ENCODE results near the gene TLR10. TPM values are rescaled to one million over a fixed set of nuclear protein-coding genes. Genes with fewer than 3 reads are reported as not detected.
A peak's percentile ranks its signal among the peaks of the same experiment; 100 is the strongest.

The TLR10 gene
- total RNA-seq, 2 experiments from 2014 or later, result 27.4 to 34.5 TPM

DNA sequence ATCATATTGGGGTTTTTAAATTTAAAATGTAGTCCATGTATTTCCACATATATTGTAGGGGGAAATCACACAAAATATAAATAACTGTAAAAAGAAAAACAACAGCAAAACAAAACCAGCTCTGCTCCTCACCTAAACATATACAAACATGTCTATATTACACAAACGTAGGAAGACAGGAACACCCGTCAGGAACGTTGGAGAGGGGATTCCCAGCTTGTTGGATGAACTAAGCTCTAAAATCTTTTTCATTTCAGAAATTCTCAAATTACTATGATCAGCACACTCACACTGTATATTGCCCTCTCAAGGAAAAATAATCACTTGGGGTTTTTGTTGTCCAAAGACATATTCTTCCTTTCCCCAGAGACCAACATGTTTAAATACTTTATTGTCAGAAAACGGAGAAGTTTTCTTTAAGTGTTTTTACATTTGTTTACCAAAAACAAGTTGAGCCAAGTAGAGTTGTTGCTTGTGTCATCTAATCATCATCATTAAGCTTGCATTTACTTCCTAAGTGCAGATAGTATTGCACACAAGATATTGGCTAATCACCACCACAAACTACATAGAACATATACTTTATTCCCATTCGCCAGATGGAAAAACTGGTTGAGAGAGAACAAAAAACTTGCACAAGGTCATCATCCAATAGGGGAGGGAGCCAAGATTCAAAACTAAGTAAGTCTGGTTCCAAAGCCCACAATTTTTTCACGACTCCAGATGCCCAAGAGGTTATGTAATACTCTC is 2.4 kb upstream of the TLR10 start:
- Histone ChIP-seq H3K79me2 (ENCODE audit: insufficient read depth, low read depth, low read length) (peaks cover 25% of the 10 kb centered on the region), H3K36me3 (ENCODE audit: insufficient read depth, low read length) (no peaks in the 10 kb centered on the region; the same call in 1 of the 2 replicates), H3K9me2 (ENCODE audit: insufficient read depth, low read length) (no peaks in the 10 kb centered on the region), H2AFZ (ENCODE audit: low read length) (peak overlapping the region; percentile 15; the same call in 1 of the 2 replicates), H3K27ac (ENCODE audit: low read depth, low read length, poor library complexity, severe bottlenecking) (no peak overlapping the region), H4K20me1 (ENCODE audit: insufficient read depth, low read length) (no peaks in the 10 kb centered on the region), H3K4me1 (ENCODE audit: insufficient read depth, low read length, poor library complexity, severe bottlenecking) (peaks cover 26% of the 10 kb centered on the region), H3K9me3 (ENCODE audit: low read length) (peaks cover 16% of the 10 kb centered on the region; the same call in 1 of the 2 replicates), H3K4me3 (ENCODE audit: low read depth, low read length, poor library complexity, severe bottlenecking) (no peak overlapping the region), H3K4me2 (ENCODE audit: low read length) (no peak overlapping the region)
- intact Hi-C loops (cut with micrococcal nuclease; ENCODE audit: unreplicated experiment), result loop anchor here (10.0 kb wide), 1 partner anchor 350 kb away; no protein-coding TSS in a partner anchor
- DNase-seq (ENCODE audit: low spot score), result no peak
- no TSS peak for BruUV-seq (replicated peaks)
- POLR2A ChIA-PET, result interaction anchor here (0.9 to 8.9 kb wide), 4 partner anchors 19 to 75 kb away, joined by 3 to 348 read pairs (median 6); partner anchors contain the start of gene TLR1
- CTCF ChIA-PET (ENCODE audit: unreplicated experiment), result interaction anchor here (6.7 kb wide), 1 partner anchor 23 kb away, joined by 145 read pairs; no protein-coding TSS in a partner anchor
- TF ChIP-seq, protein P1, sequence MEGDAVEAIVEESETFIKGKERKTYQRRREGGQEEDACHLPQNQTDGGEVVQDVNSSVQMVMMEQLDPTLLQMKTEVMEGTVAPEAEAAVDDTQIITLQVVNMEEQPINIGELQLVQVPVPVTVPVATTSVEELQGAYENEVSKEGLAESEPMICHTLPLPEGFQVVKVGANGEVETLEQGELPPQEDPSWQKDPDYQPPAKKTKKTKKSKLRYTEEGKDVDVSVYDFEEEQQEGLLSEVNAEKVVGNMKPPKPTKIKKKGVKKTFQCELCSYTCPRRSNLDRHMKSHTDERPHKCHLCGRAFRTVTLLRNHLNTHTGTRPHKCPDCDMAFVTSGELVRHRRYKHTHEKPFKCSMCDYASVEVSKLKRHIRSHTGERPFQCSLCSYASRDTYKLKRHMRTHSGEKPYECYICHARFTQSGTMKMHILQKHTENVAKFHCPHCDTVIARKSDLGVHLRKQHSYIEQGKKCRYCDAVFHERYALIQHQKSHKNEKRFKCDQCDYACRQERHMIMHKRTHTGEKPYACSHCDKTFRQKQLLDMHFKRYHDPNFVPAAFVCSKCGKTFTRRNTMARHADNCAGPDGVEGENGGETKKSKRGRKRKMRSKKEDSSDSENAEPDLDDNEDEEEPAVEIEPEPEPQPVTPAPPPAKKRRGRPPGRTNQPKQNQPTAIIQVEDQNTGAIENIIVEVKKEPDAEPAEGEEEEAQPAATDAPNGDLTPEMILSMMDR (conservative IDR thresholded peaks at IDR 0.05; ENCODE audit: low read length), result no peak
- no peak for TF ChIP-seq EZH2phosphoT487 (IDR thresholded peaks at IDR 0.05; ENCODE audit: borderline replicate concordance, low read depth, low read length)

DNA sequence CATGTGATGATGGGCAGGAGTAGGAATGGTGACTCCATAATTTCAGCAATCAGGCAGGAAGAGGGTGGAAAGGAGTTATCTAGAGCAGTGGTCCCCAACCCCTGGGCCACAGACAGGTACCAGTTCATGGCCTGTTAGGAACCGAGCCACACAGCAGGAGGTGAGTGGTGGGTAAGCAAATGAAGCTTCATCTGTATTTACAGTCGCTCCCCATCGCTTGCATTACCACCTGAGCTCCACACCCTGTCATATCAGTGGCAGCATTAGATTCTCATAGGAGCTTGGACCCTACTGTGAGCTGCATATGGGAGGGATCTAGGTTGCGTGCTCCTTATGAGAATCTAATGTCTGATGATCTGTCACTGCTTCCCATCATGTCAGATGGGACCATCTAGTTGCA is 1.4 kb upstream of the TLR10 start:
- ChIA-PET POLR2A (interaction anchor here (4.5 to 8.9 kb wide), 2 partner anchors 20 to 22 kb away, joined by 43 to 348 read pairs; partner anchors contain the start of gene TLR1), CTCF (ENCODE audit: unreplicated experiment) (interaction anchor here (6.7 kb wide), 1 partner anchor 22 kb away, joined by 145 read pairs; no protein-coding TSS in a partner anchor)
- DNase-seq (ENCODE audit: low spot score), result no peak
- H3K4me1 ChIP-seq (ENCODE audit: insufficient read depth, low read length, poor library complexity, severe bottlenecking), result peaks cover 37% of the 10 kb centered on the region
- peaks cover 8% of the 10 kb centered on the region; the same call in 1 of the 2 replicates for H3K9me3 ChIP-seq (ENCODE audit: low read length)
- no peaks in the 10 kb centered on the region for H4K20me1 ChIP-seq (ENCODE audit: insufficient read depth, low read length)
- peaks cover 9% of the 10 kb centered on the region for H3K36me3 ChIP-seq (ENCODE audit: insufficient read depth, low read length)
- no peak overlapping the region for H3K4me3 ChIP-seq (ENCODE audit: low read depth, low read length, poor library complexity, severe bottlenecking)
- no TSS peak for BruUV-seq (replicated peaks)
- H3K9me2 ChIP-seq (ENCODE audit: insufficient read depth, low read length), result no peaks in the 10 kb centered on the region
- H3K79me2 ChIP-seq (ENCODE audit: insufficient read depth, low read depth, low read length), result peaks cover 36% of the 10 kb centered on the region
- no peak overlapping the region for H3K27ac ChIP-seq (ENCODE audit: low read depth, low read length, poor library complexity, severe bottlenecking)
- H2AFZ ChIP-seq (ENCODE audit: low read length), result no peak overlapping the region
- intact Hi-C loops (cut with micrococcal nuclease; ENCODE audit: unreplicated experiment), result loop anchor here (10.0 kb wide), 1 partner anchor 351 kb away; no protein-coding TSS in a partner anchor
- no peak overlapping the region for H3K4me2 ChIP-seq (ENCODE audit: low read length)
- TF ChIP-seq, protein P1 (conservative IDR thresholded peaks at IDR 0.05; ENCODE audit: low read length), result no peak
- TF ChIP-seq EZH2phosphoT487 (IDR thresholded peaks at IDR 0.05; ENCODE audit: borderline replicate concordance, low read depth, low read length), result no peak

Measured in OCI-LY7 (cell line).